HFFc6 (cell line): ENCODE measurements around the gene SMARCE1. TPM values are rescaled to one million over a fixed set of nuclear protein-coding genes. Genes with fewer than 3 reads are reported as not detected.
"Not testable (repeated sequence)": the region's sequence is repeated elsewhere in the genome, so short reads cannot be mapped to it uniquely, and the experiment has no call there.

Source experiments
- DNase-seq: peaks from one replicate; pipeline ENCODE4 v3.0.0-alpha.2; 2018
- H3K27ac Mint-ChIP-seq: 2 replicates; pipeline ENCODE4 v1.8.0; 2020; ENCODE audit warnings: mild to moderate bottlenecking, mixed read lengths
- H3K27me3 Mint-ChIP-seq: 2 replicates; pipeline ENCODE4 v1.8.0; 2021; ENCODE audit warnings: mild to moderate bottlenecking, moderate library complexity, mixed read lengths; ENCODE audit not compliant: insufficient read depth
- H3K36me3 Mint-ChIP-seq: 2 replicates; pipeline ENCODE4 v1.8.0; 2021; ENCODE audit warnings: low read depth, mixed read lengths
- H3K4me1 Mint-ChIP-seq: 2 replicates; pipeline ENCODE4 v1.8.0; 2020; ENCODE audit warnings: low read depth, mixed read lengths
- H3K4me3 Mint-ChIP-seq: 2 replicates; pipeline ENCODE4 v1.8.0; 2020; ENCODE audit warnings: mild to moderate bottlenecking, moderate library complexity, mixed read lengths
- H3K9me3 Mint-ChIP-seq: 2 replicates; pipeline ENCODE4 v1.8.0; 2020; ENCODE audit warnings: mild to moderate bottlenecking, mixed read lengths
- CTCF ChIP-seq: fragments of 200-600 bp; sonication (generic); IDR thresholded peaks from 2 replicates; pipeline ENCODE4 v1.5.0; 2021; ENCODE audit warnings: antibody characterized with exemption, mild to moderate bottlenecking
- total RNA-seq, 6 experiments: library from RNA; stranded (reverse); fragmentation: NEBNext Ultra II Directional; extraction: Animal tissue kit (Norgen Biotek cat#: 25700); gene quantifications; 2 replicates in 1 of 6; 3 replicates in 5 of 6; pipeline ENCODE4 v1.2.3, GENCODE V29; 2021

Gene SMARCE1
- total RNA-seq, 6 experiments from 2014 or later: 114 to 148 (median 139) TPM

- no peak for TF ChIP-seq CTCF
- Mint-ChIP-seq H3K36me3 (peaks cover 5% of the 10 kb centered on the region; the same call in 1 of the 2 replicates), H3K9me3 (no peaks in the 10 kb centered on the region), H3K27ac (no peak overlapping the region), H3K4me3 (no peak overlapping the region; the same call in 1 of the 2 replicates), H3K4me1 (peaks cover 7% of the 10 kb centered on the region; the same call in 1 of the 2 replicates), H3K27me3 (peaks cover 28% of the 10 kb centered on the region)
- no peak for DNase-seq
Measured at GRCh38 chr17:40597556-40598300, 49.9 kb downstream of the SMARCE1 start.

- Mint-ChIP-seq H3K4me1 (peaks cover 7% of the 10 kb centered on the region; the same call in 1 of the 2 replicates), H3K36me3 (peaks cover 5% of the 10 kb centered on the region; the same call in 1 of the 2 replicates), H3K27ac (no peak overlapping the region), H3K27me3 (peaks cover 28% of the 10 kb centered on the region), H3K9me3 (no peaks in the 10 kb centered on the region), H3K4me3 (no peak overlapping the region)
- TF ChIP-seq CTCF: no peak
- DNase-seq: no peak
Measured at GRCh38 chr17:40597156-40597555, 50.5 kb downstream of the SMARCE1 start.

- Mint-ChIP-seq H3K4me3 (no peak overlapping the region), H3K4me1 (peaks cover 7% of the 10 kb centered on the region; the same call in 1 of the 2 replicates), H3K27me3 (peaks cover 29% of the 10 kb centered on the region), H3K27ac (no peak overlapping the region), H3K9me3 (no peaks in the 10 kb centered on the region), H3K36me3 (peaks cover 5% of the 10 kb centered on the region; the same call in 1 of the 2 replicates)
- no peak for DNase-seq
- no peak for TF ChIP-seq CTCF
Measured at GRCh38 chr17:40596261-40596919, 51.2 kb downstream of the SMARCE1 start.

GRCh38 chr17:40590742-40591141, 56.9 kb downstream of the SMARCE1 start:
- no peaks in the 10 kb centered on the region for H3K4me1 Mint-ChIP-seq
- peaks cover 31% of the 10 kb centered on the region for H3K27me3 Mint-ChIP-seq

GRCh38 chr17:40588552-40588951, 59.1 kb downstream of the SMARCE1 start:
- Mint-ChIP-seq H3K27me3 (peaks cover 36% of the 10 kb centered on the region), H3K4me3 (no peak overlapping the region), H3K36me3 (no peaks in the 10 kb centered on the region; the same call in 1 of the 2 replicates), H3K27ac (no peak overlapping the region), H3K4me1 (no peaks in the 10 kb centered on the region), H3K9me3 (peaks cover 10% of the 10 kb centered on the region)
- no peak for DNase-seq
- no peak for TF ChIP-seq CTCF

More at GRCh38 chr17:40590742-40591141, 56.9 kb downstream of the SMARCE1 start:
- no peaks in the 10 kb centered on the region for H3K36me3 Mint-ChIP-seq
- H3K27ac Mint-ChIP-seq: no peak overlapping the region
- TF ChIP-seq CTCF: no peak
- DNase-seq: no peak
- H3K9me3 Mint-ChIP-seq: no peaks in the 10 kb centered on the region
- no peak overlapping the region for H3K4me3 Mint-ChIP-seq

GRCh38 chr17:40586264-40586663, 61.4 kb downstream of the SMARCE1 start:
- H3K4me1 Mint-ChIP-seq, H3K4me3 Mint-ChIP-seq, H3K27ac Mint-ChIP-seq, DNase-seq, H3K36me3 Mint-ChIP-seq: not testable (repeated sequence)
- H3K27me3 Mint-ChIP-seq: peaks cover 36% of the 10 kb centered on the region
- peaks cover 10% of the 10 kb centered on the region for H3K9me3 Mint-ChIP-seq

GRCh38 chr17:40584950-40585349, 62.7 kb downstream of the SMARCE1 start:
- Mint-ChIP-seq H3K27me3 (peaks cover 31% of the 10 kb centered on the region), H3K9me3 (peaks cover 10% of the 10 kb centered on the region)
- not testable (repeated sequence) for DNase-seq, H3K4me3 Mint-ChIP-seq, H3K4me1 Mint-ChIP-seq, H3K36me3 Mint-ChIP-seq, H3K27ac Mint-ChIP-seq
